Neural progenitor cell (in vitro differentiated cells): ENCODE results near the gene RPL32. TPM values are rescaled to one million over a fixed set of nuclear protein-coding genes. Genes with fewer than 3 reads are reported as not detected.

Experiments
- DNase-seq: peaks from one replicate; pipeline ENCODE4 v3.0.0-alpha.2; 2016; ENCODE audit warnings: low spot score
- H2AFZ ChIP-seq: fragments of 200-600 bp; sonication (generic); replicated peaks from 2 replicates; pipeline ENCODE4 v1.6.1; 2016; ENCODE audit warnings: antibody characterized with exemption
- H3F3A ChIP-seq: fragments of 200-600 bp; sonication (generic); 2 replicates; pipeline ENCODE4 v1.6.1; 2016; ENCODE audit warnings: antibody characterized with exemption, low read depth
- H3K27ac ChIP-seq: fragments of 200-600 bp; sonication (generic); 2 replicates; pipeline ENCODE4 v1.5.1; 2016; ENCODE audit warnings: mild to moderate bottlenecking
- H3K27me3 ChIP-seq: fragments of 200-600 bp; sonication (generic); 2 replicates; pipeline ENCODE4 v1.6.1; 2016; ENCODE audit warnings: mild to moderate bottlenecking, moderate library complexity
- H3K36me3 ChIP-seq: fragments of 200-600 bp; sonication (generic); 2 replicates; pipeline ENCODE4 v1.5.1; 2016
- H3K4me1 ChIP-seq: fragments of 200-600 bp; sonication (generic); 2 replicates; pipeline ENCODE4 v1.6.1; 2016; ENCODE audit warnings: mixed run types
- H3K4me2 ChIP-seq: fragments of 200-600 bp; sonication (generic); 2 replicates; pipeline ENCODE4 v1.6.1; 2016
- H3K4me3 ChIP-seq: fragments of 200-600 bp; sonication (generic); 2 replicates; pipeline ENCODE4 v1.5.1; 2016
- H3K79me2 ChIP-seq: fragments of 200-600 bp; sonication (generic); 2 replicates; pipeline ENCODE4 v1.6.1; 2016; ENCODE audit warnings: low read depth
- H3K9ac ChIP-seq: fragments of 200-600 bp; sonication (generic); 2 replicates; pipeline ENCODE4 v1.6.1; 2016
- H3K9me3 ChIP-seq: fragments of 200-600 bp; sonication (generic); 2 replicates; pipeline ENCODE4 v1.5.1; 2016; ENCODE audit warnings: low read depth
- H4K20me1 ChIP-seq: fragments of 200-600 bp; sonication (generic); 2 replicates; pipeline ENCODE4 v1.6.1; 2016; ENCODE audit warnings: low read depth
- H3K27ac Mint-ChIP-seq: 3 replicates; pipeline ENCODE4 v1.8.0; 2021; ENCODE audit warnings: mixed read lengths
- H3K27me3 Mint-ChIP-seq: 2 replicates; pipeline ENCODE4 v1.8.0; 2022; ENCODE audit warnings: low read depth, mild to moderate bottlenecking, inconsistent platforms, moderate library complexity, mixed read lengths; ENCODE audit not compliant: insufficient read depth
- H3K36me3 Mint-ChIP-seq: 3 replicates; pipeline ENCODE4 v1.8.0; 2021; ENCODE audit warnings: mixed read lengths
- H3K4me1 Mint-ChIP-seq: 3 replicates; pipeline ENCODE4 v1.8.0; 2021; ENCODE audit warnings: mixed read lengths
- H3K4me3 Mint-ChIP-seq: 3 replicates; pipeline ENCODE4 v1.8.0; 2021; ENCODE audit warnings: mild to moderate bottlenecking, moderate library complexity, mixed read lengths
- H3K9me3 Mint-ChIP-seq: 3 replicates; pipeline ENCODE4 v1.8.0; 2020; ENCODE audit warnings: mixed read lengths
- EZH2 ChIP-seq: fragments of 200-600 bp; sonication (generic); IDR thresholded peaks from 2 replicates; pipeline ENCODE4 v1.6.1; 2017; ENCODE audit warnings: antibody characterized with exemption, mild to moderate bottlenecking, moderate library complexity
- EZH2phosphoT487 ChIP-seq: fragments of 200-600 bp; sonication (generic); IDR thresholded peaks from 2 replicates; pipeline ENCODE4 v1.6.1; 2017; ENCODE audit warnings: antibody characterized with exemption
- total RNA-seq: library from RNA; depleted of rRNA; stranded (reverse); fragments of >200 nt; gene quantifications from 2 replicates; pipeline ENCODE4 v1.2.3, GENCODE V29; 2015; ENCODE audit warnings: low replicate concordance
- TF ChIP-seq, protein P1 (sequence below): fragments of 200-600 bp; sonication (generic); IDR thresholded peaks from 2 replicates; pipeline ENCODE4 v1.5.1; 2017; ENCODE audit warnings: antibody characterized with exemption, mild to moderate bottlenecking

Gene RPL32
- total RNA-seq, 1 donor from 2014 or later: 2,309 TPM

DNA sequence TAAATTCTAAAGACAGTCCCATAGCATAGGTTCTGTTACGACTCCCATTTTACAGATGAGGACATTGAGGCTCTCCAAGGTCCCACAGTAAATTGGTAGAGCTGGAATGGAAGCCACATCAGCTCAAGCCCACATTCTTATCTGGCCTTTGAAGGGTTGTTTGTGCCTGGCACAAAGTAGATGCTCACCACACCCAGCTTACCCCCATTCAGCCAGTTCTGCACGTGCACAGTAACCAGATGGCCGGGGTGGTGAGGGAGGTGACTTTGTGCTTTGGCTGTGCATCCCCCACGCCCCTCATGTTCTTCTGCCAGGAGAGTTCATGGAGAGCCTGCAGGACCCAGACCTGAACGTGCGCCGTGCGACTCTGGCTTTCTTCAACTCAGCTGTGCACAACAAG is 16.2 kb downstream of the RPL32 start:
- H3F3A ChIP-seq: peaks cover 9% of the 10 kb centered on the region
- H3K9me3 ChIP-seq: no peaks in the 10 kb centered on the region
- Mint-ChIP-seq H3K27me3 (no peaks in the 10 kb centered on the region), H3K27ac (no peak overlapping the region), H3K36me3 (peaks cover 5% of the 10 kb centered on the region), H3K9me3 (no peaks in the 10 kb centered on the region), H3K4me1 (no peaks in the 10 kb centered on the region), H3K4me3 (no peak overlapping the region)
- no peaks in the 10 kb centered on the region for H3K27me3 ChIP-seq
- H3K36me3 ChIP-seq: no peaks in the 10 kb centered on the region
- H3K4me3 ChIP-seq: no peak overlapping the region
- no peaks in the 10 kb centered on the region for H3K79me2 ChIP-seq
- DNase-seq: no peak
- H3K27ac ChIP-seq: no peak overlapping the region
- no peak overlapping the region for H2AFZ ChIP-seq
- H3K9ac ChIP-seq: no peak overlapping the region
- TF ChIP-seq EZH2 (no peak), EZH2phosphoT487 (no peak)
- TF ChIP-seq, protein P1, sequence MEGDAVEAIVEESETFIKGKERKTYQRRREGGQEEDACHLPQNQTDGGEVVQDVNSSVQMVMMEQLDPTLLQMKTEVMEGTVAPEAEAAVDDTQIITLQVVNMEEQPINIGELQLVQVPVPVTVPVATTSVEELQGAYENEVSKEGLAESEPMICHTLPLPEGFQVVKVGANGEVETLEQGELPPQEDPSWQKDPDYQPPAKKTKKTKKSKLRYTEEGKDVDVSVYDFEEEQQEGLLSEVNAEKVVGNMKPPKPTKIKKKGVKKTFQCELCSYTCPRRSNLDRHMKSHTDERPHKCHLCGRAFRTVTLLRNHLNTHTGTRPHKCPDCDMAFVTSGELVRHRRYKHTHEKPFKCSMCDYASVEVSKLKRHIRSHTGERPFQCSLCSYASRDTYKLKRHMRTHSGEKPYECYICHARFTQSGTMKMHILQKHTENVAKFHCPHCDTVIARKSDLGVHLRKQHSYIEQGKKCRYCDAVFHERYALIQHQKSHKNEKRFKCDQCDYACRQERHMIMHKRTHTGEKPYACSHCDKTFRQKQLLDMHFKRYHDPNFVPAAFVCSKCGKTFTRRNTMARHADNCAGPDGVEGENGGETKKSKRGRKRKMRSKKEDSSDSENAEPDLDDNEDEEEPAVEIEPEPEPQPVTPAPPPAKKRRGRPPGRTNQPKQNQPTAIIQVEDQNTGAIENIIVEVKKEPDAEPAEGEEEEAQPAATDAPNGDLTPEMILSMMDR: no peak
- H3K4me2 ChIP-seq: no peak overlapping the region
- no peaks in the 10 kb centered on the region for H3K4me1 ChIP-seq
- H4K20me1 ChIP-seq: no peaks in the 10 kb centered on the region

DNA sequence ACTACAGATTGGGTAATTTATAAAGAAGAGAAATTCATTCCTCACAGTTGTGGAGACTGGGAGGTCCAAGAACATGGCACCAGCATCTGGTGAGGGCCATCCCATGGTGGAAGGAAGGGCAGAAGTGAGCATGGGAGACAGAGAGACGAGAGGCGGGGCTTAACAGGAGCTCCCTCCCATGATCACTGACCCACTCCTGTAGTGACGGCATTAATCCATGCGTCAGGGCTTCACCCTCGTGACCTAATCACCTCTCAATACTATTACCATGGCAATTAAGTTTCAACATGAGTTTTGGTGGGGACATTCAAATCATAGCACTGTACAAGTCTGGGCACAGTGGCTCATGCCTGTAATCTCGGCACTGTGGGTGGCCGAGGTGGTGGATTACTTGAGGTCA is 17.1 kb downstream of the RPL32 start:
- no peak overlapping the region for H3K4me3 Mint-ChIP-seq
- H3K4me3 ChIP-seq: no peak overlapping the region
- no peaks in the 10 kb centered on the region for H3K27me3 Mint-ChIP-seq
- peaks cover 9% of the 10 kb centered on the region for H3F3A ChIP-seq
- no peak overlapping the region for H3K9ac ChIP-seq
- H4K20me1 ChIP-seq: no peaks in the 10 kb centered on the region
- H3K4me1 Mint-ChIP-seq: no peaks in the 10 kb centered on the region
- no peak overlapping the region for H3K4me2 ChIP-seq
- H3K9me3 Mint-ChIP-seq: no peaks in the 10 kb centered on the region
- no peak overlapping the region for H3K27ac Mint-ChIP-seq
- no peaks in the 10 kb centered on the region for H3K9me3 ChIP-seq
- no peaks in the 10 kb centered on the region for H3K79me2 ChIP-seq
- peaks cover 5% of the 10 kb centered on the region for H3K36me3 Mint-ChIP-seq
- no peak overlapping the region for H2AFZ ChIP-seq
- H3K27ac ChIP-seq: no peak overlapping the region
- H3K36me3 ChIP-seq: no peaks in the 10 kb centered on the region
- TF ChIP-seq EZH2phosphoT487 (no peak), EZH2 (no peak)
- TF ChIP-seq, protein P1: no peak
- no peaks in the 10 kb centered on the region for H3K27me3 ChIP-seq
- DNase-seq: no peak
- H3K4me1 ChIP-seq: no peaks in the 10 kb centered on the region

DNA sequence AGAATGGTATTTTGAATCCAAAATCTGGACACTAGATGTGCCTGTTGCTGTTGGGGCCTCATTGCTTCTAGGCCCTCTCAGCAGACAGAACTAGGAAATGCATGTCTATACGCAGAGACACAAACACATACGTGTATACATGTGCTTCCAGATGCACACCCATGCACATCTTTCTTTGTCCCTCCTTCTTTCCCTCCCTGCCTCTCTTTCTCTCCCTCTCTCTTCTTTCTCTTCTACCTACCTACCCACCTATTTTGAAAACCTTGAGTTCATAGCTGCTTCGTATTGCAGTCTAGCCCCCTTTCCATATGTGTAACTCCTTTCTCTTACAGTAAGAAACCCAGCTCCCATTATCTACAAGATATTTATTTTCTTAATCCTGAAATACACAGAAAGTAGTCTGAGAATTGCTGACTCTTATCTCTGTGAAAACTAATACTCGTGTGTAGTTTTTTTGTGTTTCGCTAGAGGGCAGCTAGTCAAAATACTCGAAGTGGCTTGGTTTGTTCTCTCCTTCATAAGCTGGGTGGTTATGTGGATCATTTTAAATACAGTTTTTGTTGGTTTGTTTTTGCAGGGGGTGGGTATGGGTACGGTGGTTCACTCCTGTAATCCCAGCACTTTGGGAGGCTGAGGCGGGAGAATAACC is 18.5 kb downstream of the RPL32 start:
- Histone ChIP-seq H2AFZ (no peak overlapping the region), H3F3A (peaks cover 9% of the 10 kb centered on the region), H4K20me1 (no peaks in the 10 kb centered on the region), H3K4me1 (no peaks in the 10 kb centered on the region), H3K27me3 (no peaks in the 10 kb centered on the region), H3K4me2 (no peak overlapping the region), H3K27ac (no peak overlapping the region), H3K36me3 (no peaks in the 10 kb centered on the region), H3K9me3 (no peaks in the 10 kb centered on the region), H3K9ac (no peak overlapping the region), H3K4me3 (no peak overlapping the region), H3K79me2 (no peaks in the 10 kb centered on the region)
- Mint-ChIP-seq H3K27me3 (no peaks in the 10 kb centered on the region), H3K9me3 (no peaks in the 10 kb centered on the region), H3K4me3 (no peak overlapping the region), H3K27ac (no peak overlapping the region), H3K4me1 (no peaks in the 10 kb centered on the region), H3K36me3 (peaks cover 5% of the 10 kb centered on the region)
- DNase-seq: no peak
- no peak for TF ChIP-seq EZH2
- TF ChIP-seq, protein P1: peak; percentile 46
